Ramos (cell line): ENCODE results near the gene CACNA1B.
"Not testable (repeated sequence)": the region's sequence is repeated elsewhere in the genome, so short reads cannot be mapped to it uniquely, and the experiment has no call there.

Source experiments
- in situ Hi-C: fragments of 300-500 bp; cut with MboI; formaldehyde crosslinking; loops from one replicate; pipeline ENCODE4 v1.14.3; 2022; ENCODE audit warnings: low sequenced_read_pairs; ENCODE audit not compliant: unreplicated experiment

The CACNA1B gene

GRCh38 chr9:138080979-138081378 is 203.4 kb downstream of the CACNA1B start:
- in situ Hi-C loops = no loop called here

GRCh38 chr9:138082918-138083636 is 205.5 kb downstream of the CACNA1B start:
- in situ Hi-C loops = no loop called here

- in situ Hi-C loops = no loop called here
Measured at GRCh38 chr9:138083873-138084272, 206.3 kb downstream of the CACNA1B start.

- in situ Hi-C loops = no loop called here
Measured at GRCh38 chr9:138085568-138085967, 208.0 kb downstream of the CACNA1B start.

- in situ Hi-C loops = not testable (repeated sequence)
Measured at GRCh38 chr9:138092057-138092456, 214.5 kb downstream of the CACNA1B start.

- in situ Hi-C loops = no loop called here
Measured at GRCh38 chr9:138094028-138094427, 216.4 kb downstream of the CACNA1B start.

GRCh38 chr9:138095813-138096518 is 218.4 kb downstream of the CACNA1B start:
- in situ Hi-C loops = no loop called here

- in situ Hi-C loops = no loop called here
Measured at GRCh38 chr9:138096519-138096845, 218.9 kb downstream of the CACNA1B start.

GRCh38 chr9:138097501-138097991 is 220.0 kb downstream of the CACNA1B start:
- in situ Hi-C loops = no loop called here

- in situ Hi-C loops = no loop called here
Measured at GRCh38 chr9:138098116-138098907, 220.7 kb downstream of the CACNA1B start.

GRCh38 chr9:138098908-138099791 is 221.6 kb downstream of the CACNA1B start:
- in situ Hi-C loops = no loop called here

- in situ Hi-C loops = no loop called here
Measured at GRCh38 chr9:138099803-138100598, 222.4 kb downstream of the CACNA1B start.

- in situ Hi-C loops = no loop called here
Measured at GRCh38 chr9:138100711-138101350, 223.2 kb downstream of the CACNA1B start.

- in situ Hi-C loops = no loop called here
Measured at GRCh38 chr9:138101444-138102234, 224.1 kb downstream of the CACNA1B start.

GRCh38 chr9:138102246-138103051 is 224.9 kb downstream of the CACNA1B start:
- in situ Hi-C loops = no loop called here

GRCh38 chr9:138103111-138103848 is 225.7 kb downstream of the CACNA1B start:
- in situ Hi-C loops = no loop called here

GRCh38 chr9:138103849-138104206 is 226.2 kb downstream of the CACNA1B start:
- in situ Hi-C loops = no loop called here
